H1 (cell line): ENCODE measurements around the gene OR5J2. TPM values are rescaled to one million over a fixed set of nuclear protein-coding genes. Genes with fewer than 3 reads are reported as not detected.

Source experiments
- CTCF ChIA-PET: fragments of 300-600 bp; sonication (Branson Sonifier 250); formaldehyde crosslinking; loops from one replicate; lab custom pipeline; 2021; ENCODE audit not compliant: partially characterized antibody; lab: Charles Lee
- POLR2A ChIA-PET: fragments of 300-600 bp; sonication (Branson Sonifier 250); formaldehyde crosslinking; loops from one replicate; lab custom pipeline; 2021; ENCODE audit warnings: inconsistent platforms; ENCODE audit not compliant: partially characterized antibody; lab: Charles Lee
- DNase-seq, 2 experiments: peaks; one replicate each; pipeline versions ENCODE4 v3.0.0 to v3.0.0-alpha.2; 2010 to 2022; ENCODE audit warnings: low spot score in 2 of 2, low read depth in 1 of 2, mixed read lengths in 1 of 2
- FAIRE-seq: peaks from 2 replicates; lab custom pipeline; 2011; peaks lifted over from hg19 to GRCh38; lab: Jason Lieb, UNC
- H2AFZ ChIP-seq: 2 replicates; pipeline ENCODE4 v1.8.1; 2012; ENCODE audit warnings: low read length, inconsistent platforms
- H2AK5ac ChIP-seq: 2 replicates; pipeline ENCODE4 v1.6.1; 2013; ENCODE audit warnings: low read depth, low read length
- H2BK120ac ChIP-seq: replicated peaks from 2 replicates; pipeline ENCODE3; 2013; ENCODE audit warnings: low read depth, low read length, inconsistent platforms
- H2BK12ac ChIP-seq: 2 replicates; pipeline ENCODE4 v1.6.1; 2013; ENCODE audit warnings: low read depth, low read length
- H2BK15ac ChIP-seq: 2 replicates; pipeline ENCODE4 v1.6.1; 2013; ENCODE audit warnings: low read length
- H2BK20ac ChIP-seq: 2 replicates; pipeline ENCODE4 v1.6.1; 2013; ENCODE audit warnings: low read length
- H2BK5ac ChIP-seq: 2 replicates; pipeline ENCODE4 v1.6.1; 2013; ENCODE audit warnings: low read depth, low read length
- H3K14ac ChIP-seq: 2 replicates; pipeline ENCODE4 v1.6.1; 2013; ENCODE audit warnings: inconsistent platforms; ENCODE audit not compliant: insufficient read length
- H3K18ac ChIP-seq: 2 replicates; pipeline ENCODE4 v1.6.1; 2013; ENCODE audit warnings: low read length; ENCODE audit errors: extremely low read depth
- H3K23ac ChIP-seq: 2 replicates; pipeline ENCODE4 v1.6.1; 2013; ENCODE audit warnings: inconsistent platforms; ENCODE audit not compliant: insufficient read length
- H3K23me2 ChIP-seq: 2 replicates; pipeline ENCODE4 v1.6.1; 2013; ENCODE audit warnings: low read depth, low read length
- H3K27ac ChIP-seq: 2 replicates; pipeline ENCODE4 v1.6.1; 2011; ENCODE audit warnings: low read depth, low read length, inconsistent platforms
- H3K27me3 ChIP-seq, 4 experiments: replicated peaks in 1 of 4; 1 replicate in 1 of 4; 2 replicates in 3 of 4; pipeline versions ENCODE4 v1.6.1 to v1.8.1; 2011 to 2013; ENCODE audit warnings: low read length in 3 of 4, mild to moderate bottlenecking in 3 of 4, inconsistent platforms in 2 of 4, mixed read lengths in 2 of 4, moderate library complexity in 1 of 4; ENCODE audit not compliant: control insufficient read depth in 3 of 4, insufficient read depth in 3 of 4; ENCODE audit errors: extremely low read depth in 1 of 4
- H3K36me3 ChIP-seq, 4 experiments: 2 replicates each; pipeline versions ENCODE4 v1.6.1 to v1.8.1; 2011 to 2013; ENCODE audit warnings: mild to moderate bottlenecking in 4 of 4, low read length in 3 of 4, moderate library complexity in 2 of 4, control low read depth in 1 of 4, inconsistent platforms in 1 of 4; ENCODE audit not compliant: insufficient read depth in 4 of 4, control insufficient read depth in 2 of 4
- H3K4ac ChIP-seq: replicated peaks from 2 replicates; pipeline ENCODE3; 2013; ENCODE audit warnings: low read length, low read depth, mixed read lengths, inconsistent platforms; ENCODE audit not compliant: insufficient read length
- H3K4me1 ChIP-seq, 4 experiments: replicated peaks in 1 of 4; 1 replicate in 1 of 4; 2 replicates in 3 of 4; pipeline versions ENCODE4 v1.6.1 to v1.8.1; 2011 to 2013; ENCODE audit warnings: low read length in 3 of 4, inconsistent platforms in 2 of 4, mixed read lengths in 1 of 4; ENCODE audit not compliant: insufficient read depth in 4 of 4, control insufficient read depth in 3 of 4
- H3K4me2 ChIP-seq, 2 experiments: 2 replicates each; pipeline versions ENCODE4 v1.6.1 to v1.8.1; 2011 to 2013; ENCODE audit warnings: low read depth in 2 of 2, low read length in 2 of 2, control low read depth in 1 of 2, inconsistent platforms in 1 of 2, mild to moderate bottlenecking in 1 of 2; ENCODE audit not compliant: insufficient read depth in 1 of 2
- H3K4me3 ChIP-seq, 4 experiments: fragments of 200-600, 300-600 bp in 1 of 4; sonication (generic), shearing (Covaris generic), sonication (Bioruptor Twin) in 1 of 4; 2 replicates each; pipeline versions ENCODE4 v1.5.1 to v1.8.1; 2011 to 2016; ENCODE audit warnings: low read length in 4 of 4, low read depth in 3 of 4, control low read depth in 2 of 4, inconsistent platforms in 2 of 4, mild to moderate bottlenecking in 2 of 4, mixed read lengths in 1 of 4, moderate library complexity in 1 of 4; ENCODE audit not compliant: insufficient read depth in 2 of 4; ENCODE audit errors: extremely low read depth in 1 of 4
- H3K56ac ChIP-seq: replicated peaks from 2 replicates; pipeline ENCODE3; 2013; ENCODE audit warnings: low read depth, mild to moderate bottlenecking, mixed read lengths, low read length, inconsistent platforms; ENCODE audit not compliant: insufficient read length
- H3K79me1 ChIP-seq: 2 replicates; pipeline ENCODE4 v1.6.1; 2013; ENCODE audit warnings: low read depth, low read length, control low read depth
- H3K79me2 ChIP-seq, 2 experiments: 2 replicates each; pipeline versions ENCODE4 v1.6.1 to v1.8.1; 2012 to 2013; ENCODE audit warnings: low read length in 2 of 2, mild to moderate bottlenecking in 2 of 2, inconsistent platforms in 1 of 2; ENCODE audit not compliant: insufficient read depth in 2 of 2, control insufficient read depth in 1 of 2
- H3K9ac ChIP-seq, 4 experiments: replicated peaks in 1 of 4; 1 replicate in 1 of 4; 2 replicates in 3 of 4; pipeline versions ENCODE4 v1.6.1 to v1.8.1; 2011 to 2013; ENCODE audit warnings: low read depth in 3 of 4, low read length in 3 of 4, control low read depth in 2 of 4, mild to moderate bottlenecking in 2 of 4, moderate library complexity in 2 of 4, inconsistent platforms in 1 of 4; ENCODE audit errors: extremely low read depth in 1 of 4
- H3K9me3 ChIP-seq, 2 experiments: 2 replicates each; pipeline versions ENCODE4 v1.6.1 to v1.8.1; 2012 to 2013; ENCODE audit warnings: mild to moderate bottlenecking in 2 of 2, moderate library complexity in 2 of 2, control low read depth in 1 of 2, inconsistent platforms in 1 of 2, low read depth in 1 of 2, low read length in 1 of 2, mixed read lengths in 1 of 2; ENCODE audit not compliant: insufficient read depth in 2 of 2
- H4K20me1 ChIP-seq, 2 experiments: replicated peaks in 1 of 2; 2 replicates each; pipeline versions ENCODE3 to v1.8.1; 2011 to 2013; ENCODE audit warnings: inconsistent platforms in 2 of 2, low read length in 2 of 2, mild to moderate bottlenecking in 1 of 2; ENCODE audit not compliant: insufficient read depth in 2 of 2, control insufficient read depth in 1 of 2
- H4K5ac ChIP-seq: 2 replicates; pipeline ENCODE4 v1.6.1; 2013; ENCODE audit warnings: low read length, low read depth, mixed read lengths, inconsistent platforms; ENCODE audit not compliant: insufficient read length
- H4K8ac ChIP-seq: 2 replicates; pipeline ENCODE4 v1.8.0; 2013; ENCODE audit warnings: mild to moderate bottlenecking, moderate library complexity, low read length, inconsistent platforms; ENCODE audit not compliant: insufficient read depth; ENCODE audit errors: extremely low read depth
- H4K91ac ChIP-seq: replicated peaks from 2 replicates; pipeline ENCODE3; 2013; ENCODE audit warnings: low read length, mixed read lengths, inconsistent platforms; ENCODE audit not compliant: insufficient read length
- CHD2 ChIP-seq: IDR thresholded peaks from 2 replicates; pipeline ENCODE4 v1.6.1; 2012; ENCODE audit warnings: low read length, improper control_type of control experiment
- GTF2F1 ChIP-seq: IDR thresholded peaks from 2 replicates; pipeline ENCODE4 v1.6.1; 2012; ENCODE audit warnings: low read depth, low read length, improper control_type of control experiment, borderline replicate concordance
- HDAC2 ChIP-seq, 2 experiments: fragments of 300-600 bp in 1 of 2; sonication (generic) in 1 of 2; IDR thresholded peaks; 2 replicates each; pipeline ENCODE4 v1.6.1; 2011 to 2012; ENCODE audit warnings: low read depth in 2 of 2, low read length in 2 of 2, mild to moderate bottlenecking in 2 of 2, moderate library complexity in 2 of 2, borderline replicate concordance in 1 of 2, inconsistent platforms in 1 of 2
- POLR2AphosphoS5 ChIP-seq: IDR thresholded peaks from 2 replicates; pipeline ENCODE4 v1.6.1; 2011; ENCODE audit warnings: low read depth, low read length
- RAD21 ChIP-seq, 2 experiments: IDR thresholded peaks in 1 of 2; conservative IDR thresholded peaks in 1 of 2; 2 replicates each; pipeline ENCODE4 v1.6.1; 2011; ENCODE audit warnings: low read depth in 2 of 2, low read length in 2 of 2, improper control_type of control experiment in 1 of 2, inconsistent platforms in 1 of 2, mild to moderate bottlenecking in 1 of 2, moderate library complexity in 1 of 2
- RBBP5 ChIP-seq: IDR thresholded peaks from 2 replicates; pipeline ENCODE4 v1.7.1; 2012; ENCODE audit warnings: low read depth, mild to moderate bottlenecking, inconsistent platforms, low read length, moderate library complexity, borderline replicate concordance
- SUZ12 ChIP-seq: fragments of 200-600 bp; sonication (generic); IDR thresholded peaks from 2 replicates; pipeline ENCODE4 v1.6.1; 2012; ENCODE audit warnings: mild to moderate bottlenecking, inconsistent platforms, low read length, moderate library complexity, mixed read lengths
- TAF7 ChIP-seq: optimal IDR thresholded peaks from 2 replicates; pipeline ENCODE3; 2011; ENCODE audit warnings: low read depth, mild to moderate bottlenecking, inconsistent platforms, low read length, moderate library complexity, borderline replicate concordance
- USF2 ChIP-seq: IDR thresholded peaks from 2 replicates; pipeline ENCODE4 v1.6.1; 2011; ENCODE audit warnings: low read length, improper control_type of control experiment
- WGBS, 2 experiments: shearing (Covaris generic) in 1 of 2; methylation state at CpG; one replicate each; pipeline versions ENCODE4 v1.1.6 to v1.1.7; 2013 to 2015; ENCODE audit warnings: low lambda C conversion rate in 2 of 2, mixed read lengths in 2 of 2, inconsistent platforms in 1 of 2, low coverage in 1 of 2, missing lambda C conversion rate in 1 of 2; ENCODE audit not compliant: insufficient replicate concordance in 2 of 2, insufficient coverage in 1 of 2, insufficient read length in 1 of 2; ENCODE audit errors: extremely low coverage in 1 of 2, missing lambda C conversion rate in 1 of 2; 5-methylcytosine and 5-hydroxymethylcytosine counted together
- polyA plus RNA-seq, 7 experiments: library from polyadenylated mRNA; depleted of rRNA in 3 of 7; stranded (reverse) in 5 of 7; unstranded in 2 of 7; fragments of >200 nt in 5 of 7; fragments of 200-250 nt in 2 of 7; gene quantifications; 1 replicate in 5 of 7; 2 replicates in 1 of 7; 4 replicates in 1 of 7; pipeline versions ENCODE4 v1.2.1 to v1.2.3, GENCODE V29; 2011 to 2013; ENCODE audit warnings: missing spikeins in 2 of 7, mixed read lengths in 2 of 7
- total RNA-seq: library from RNA; stranded (reverse); fragmentation: NEBNext Ultra II Directional; extraction: Animal tissue kit (Norgen Biotek cat#: 25700); gene quantifications from 2 replicates; pipeline ENCODE4 v1.2.1, GENCODE V29; 2021

Gene OR5J2
- total and polyA plus RNA-seq, 2 of the 8 experiments (the other 6 are each of a cell fraction or from before 2014, with no cell fraction given) = not detected

- Histone ChIP-seq H2BK5ac (no peak overlapping the region), H3K4me1 (no peaks in the 10 kb centered on the region), H3K27me3 (no peaks in the 10 kb centered on the region), H3K9ac (no peak overlapping the region), H2BK20ac (no peak overlapping the region), H3K18ac (no peak overlapping the region), H3K79me1 (no peaks in the 10 kb centered on the region), H2BK120ac (no peak overlapping the region), H4K8ac (no peak overlapping the region), H3K23me2 (no peaks in the 10 kb centered on the region), H2BK12ac (no peak overlapping the region), H3K4me2 (no peak overlapping the region), H4K5ac (no peak overlapping the region), H3K23ac (no peak overlapping the region), H2BK15ac (no peak overlapping the region), H3K27ac (no peak overlapping the region), H3K14ac (no peak overlapping the region), H3K56ac (no peak overlapping the region), H4K91ac (no peak overlapping the region), H3K4ac (no peak overlapping the region), H3K36me3 (no peaks in the 10 kb centered on the region), H2AFZ (no peak overlapping the region), H2AK5ac (no peak overlapping the region), H4K20me1 (no peaks in the 10 kb centered on the region), H3K9me3 (peaks cover 2 to 7% of the 10 kb centered on the region in 2 experiments; a peak in 1 of 4 replicates), H3K79me2 (no peaks in the 10 kb centered on the region), H3K4me3 (no peak overlapping the region)
- ChIA-PET CTCF (no interaction called here), POLR2A (no interaction called here)
- FAIRE-seq (no peak), DNase-seq (no peak)
- WGBS, 2 experiments = 93% methylated on average over 2 of the region's 2 CpGs; no CpG with 5 or more reads in 1 of the 2 experiments
- TF ChIP-seq HDAC2 (IDR thresholded peaks at IDR 0.05; ENCODE audit: borderline replicate concordance in 1 of 2, low read depth in 2 of 2, low read length in 2 of 2) (no peak), RBBP5 (no peak), SUZ12 (no peak), POLR2AphosphoS5 (no peak), TAF7 (no peak), CHD2 (no peak), GTF2F1 (no peak), RAD21 (IDR thresholded peaks at IDR 0.05 in 1 of 2, conservative IDR thresholded peaks at IDR 0.05 in 1 of 2; ENCODE audit: low read depth in 2 of 2, low read length in 2 of 2) (no peak), USF2 (no peak)
These were observed 38.1 kb downstream of the OR5J2 start for GRCh38 chr11:56214537-56214936.
